PC-9 (cell line): ENCODE data around the gene PALM. TPM values are rescaled to one million over a fixed set of nuclear protein-coding genes. Genes with fewer than 3 reads are reported as not detected.
A peak's percentile ranks its signal among the peaks of the same experiment; 100 is the strongest.

Source experiments
- BruUV-seq: library from RNA; stranded (reverse); fragments of 400-500 nt; replicated peaks from 2 replicates; lab custom pipeline; 2021; lab: Mats Ljungman, UMichigan
- CTCF ChIA-PET: fragments of 300-600 bp; sonication (Branson Sonifier 250); formaldehyde crosslinking; loops from one replicate; lab custom pipeline; 2022; ENCODE audit warnings: antibody characterized with exemption; lab: Charles Lee
- POLR2A ChIA-PET: fragments of 300-600 bp; sonication (Branson Sonifier 250); formaldehyde crosslinking; loops from one replicate; lab custom pipeline; 2022; ENCODE audit warnings: antibody characterized with exemption; ENCODE audit not compliant: unreplicated experiment; lab: Charles Lee
- DNase-seq, 2 experiments: peaks; one replicate each; pipeline versions ENCODE4 v3.0.0 to v3.0.0-alpha.2; 2015 to 2022; ENCODE audit warnings: mixed read lengths in 1 of 2
- H2AFZ ChIP-seq: fragments of 200-600 bp; sonication (generic); 2 replicates; pipeline ENCODE4 v1.8.1; 2017; ENCODE audit warnings: antibody characterized with exemption
- H3F3A ChIP-seq: fragments of 200-600 bp; sonication (generic); 2 replicates; pipeline ENCODE4 v1.8.1; 2017; ENCODE audit warnings: antibody characterized with exemption, mild to moderate bottlenecking, low read depth; ENCODE audit not compliant: insufficient read depth
- H3K27ac ChIP-seq: fragments of 200-600 bp; sonication (generic); 2 replicates; pipeline ENCODE4 v1.6.1; 2016; ENCODE audit warnings: mixed run types
- H3K27me3 ChIP-seq: fragments of 200-600 bp; sonication (generic); 2 replicates; pipeline ENCODE4 v1.6.1; 2016; ENCODE audit warnings: low read depth, mixed run types; ENCODE audit not compliant: insufficient read depth
- H3K36me3 ChIP-seq: fragments of 200-600 bp; sonication (generic); 2 replicates; pipeline ENCODE4 v1.6.1; 2016; ENCODE audit warnings: low read depth, mixed run types
- H3K4me1 ChIP-seq: fragments of 200-600 bp; sonication (generic); replicated peaks from 2 replicates; pipeline ENCODE4 v1.6.1; 2016; ENCODE audit warnings: mixed run types; ENCODE audit not compliant: insufficient read depth
- H3K4me2 ChIP-seq: fragments of 200-600 bp; sonication (generic); 2 replicates; pipeline ENCODE4 v1.6.1; 2017; ENCODE audit warnings: mixed run types
- H3K4me3 ChIP-seq: fragments of 200-600 bp; sonication (generic); 2 replicates; pipeline ENCODE4 v1.6.1; 2016; ENCODE audit warnings: mixed run types
- H3K79me2 ChIP-seq: fragments of 200-600 bp; sonication (generic); 2 replicates; pipeline ENCODE4 v1.6.1; 2017; ENCODE audit warnings: low read depth, mixed run types
- H3K9me2 ChIP-seq: fragments of 200-600 bp; sonication (generic); 2 replicates; pipeline ENCODE4 v1.8.1; 2017; ENCODE audit warnings: mild to moderate bottlenecking; ENCODE audit not compliant: insufficient read depth
- H3K9me3 ChIP-seq: fragments of 200-600 bp; sonication (generic); 2 replicates; pipeline ENCODE4 v1.8.1; 2016; ENCODE audit warnings: low read depth; ENCODE audit not compliant: insufficient read depth
- H4K20me1 ChIP-seq: fragments of 200-600 bp; sonication (generic); 2 replicates; pipeline ENCODE4 v1.8.1; 2017; ENCODE audit not compliant: insufficient read depth
- EZH2 ChIP-seq: fragments of 200-600 bp; sonication (generic); IDR thresholded peaks from 2 replicates; pipeline ENCODE4 v1.8.0; 2017; ENCODE audit warnings: antibody characterized with exemption, low read depth
- intact Hi-C: fragments of 100-400 bp; cut with micrococcal nuclease; formaldehyde crosslinking; loops from one replicate; pipeline ENCODE4 v1.10.0; 2022; ENCODE audit not compliant: unreplicated experiment
- total RNA-seq: library from RNA; stranded (reverse); gene quantifications from 2 replicates; pipeline ENCODE4 v1.2.3, GENCODE V29; 2021
- TF ChIP-seq, protein P1 (sequence below): fragments of 200-600 bp; sonication (generic); conservative IDR thresholded peaks from 2 replicates; pipeline ENCODE4 v1.6.1; 2017; ENCODE audit warnings: mixed run types, antibody characterized with exemption, mild to moderate bottlenecking, moderate library complexity

Gene PALM
- total RNA-seq, 1 experiment from 2014 or later: 1.8 TPM

DNA sequence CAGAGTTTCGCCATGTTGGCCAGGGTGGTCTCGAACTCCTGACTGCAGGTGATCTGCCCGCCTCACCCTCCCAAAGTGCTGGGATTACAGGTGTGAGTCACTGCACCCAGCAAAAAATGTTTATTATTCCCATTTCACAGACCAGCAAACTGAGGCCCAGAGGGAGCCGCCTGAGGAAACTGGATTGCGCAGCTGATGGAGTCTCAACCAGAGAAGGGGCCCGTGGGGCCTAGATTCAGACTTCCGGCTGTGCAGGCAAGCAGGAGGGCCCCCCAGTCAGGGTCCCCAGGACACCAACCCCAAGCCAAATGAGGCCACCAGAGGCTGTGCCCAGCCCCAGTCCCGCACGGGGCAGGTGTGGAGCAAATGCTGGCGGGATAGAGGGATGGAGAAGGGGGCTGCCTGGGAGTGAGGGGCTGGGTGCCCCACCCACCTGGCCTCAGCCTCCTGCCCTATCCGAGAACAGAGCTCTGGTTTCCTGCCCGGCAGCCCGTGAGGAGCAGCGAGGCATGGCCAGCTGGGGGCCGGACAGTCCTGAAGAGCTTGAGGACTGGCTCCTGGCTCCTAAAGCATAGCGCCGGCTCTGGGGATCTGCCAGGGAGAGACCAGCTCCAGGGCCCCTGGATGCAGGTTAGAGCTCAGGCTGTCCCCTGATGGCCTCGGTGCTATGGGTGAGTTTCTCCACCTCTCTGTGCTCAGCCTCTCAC is 64.1 kb downstream of the PALM start:
- no peak overlapping the region for H3K27ac ChIP-seq

GRCh38 chr19:776549-776948 is 67.8 kb downstream of the PALM start:
- H3K4me2 ChIP-seq: no peak overlapping the region
- H4K20me1 ChIP-seq: no peaks in the 10 kb centered on the region
- H3K4me3 ChIP-seq: no peak overlapping the region
- H3K79me2 ChIP-seq: no peaks in the 10 kb centered on the region
- no peak overlapping the region for H3K27ac ChIP-seq
- no peaks in the 10 kb centered on the region for H3K9me3 ChIP-seq
- H3K9me2 ChIP-seq: no peaks in the 10 kb centered on the region
- DNase-seq: no peak
- H3K36me3 ChIP-seq: no peaks in the 10 kb centered on the region
- ChIA-PET POLR2A (no interaction called here), CTCF (no interaction called here)
- H2AFZ ChIP-seq: no peak overlapping the region
- BruUV-seq: no TSS peak
- TF ChIP-seq EZH2: no peak
- TF ChIP-seq, protein P1, sequence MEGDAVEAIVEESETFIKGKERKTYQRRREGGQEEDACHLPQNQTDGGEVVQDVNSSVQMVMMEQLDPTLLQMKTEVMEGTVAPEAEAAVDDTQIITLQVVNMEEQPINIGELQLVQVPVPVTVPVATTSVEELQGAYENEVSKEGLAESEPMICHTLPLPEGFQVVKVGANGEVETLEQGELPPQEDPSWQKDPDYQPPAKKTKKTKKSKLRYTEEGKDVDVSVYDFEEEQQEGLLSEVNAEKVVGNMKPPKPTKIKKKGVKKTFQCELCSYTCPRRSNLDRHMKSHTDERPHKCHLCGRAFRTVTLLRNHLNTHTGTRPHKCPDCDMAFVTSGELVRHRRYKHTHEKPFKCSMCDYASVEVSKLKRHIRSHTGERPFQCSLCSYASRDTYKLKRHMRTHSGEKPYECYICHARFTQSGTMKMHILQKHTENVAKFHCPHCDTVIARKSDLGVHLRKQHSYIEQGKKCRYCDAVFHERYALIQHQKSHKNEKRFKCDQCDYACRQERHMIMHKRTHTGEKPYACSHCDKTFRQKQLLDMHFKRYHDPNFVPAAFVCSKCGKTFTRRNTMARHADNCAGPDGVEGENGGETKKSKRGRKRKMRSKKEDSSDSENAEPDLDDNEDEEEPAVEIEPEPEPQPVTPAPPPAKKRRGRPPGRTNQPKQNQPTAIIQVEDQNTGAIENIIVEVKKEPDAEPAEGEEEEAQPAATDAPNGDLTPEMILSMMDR: no peak
- H3K4me1 ChIP-seq: peaks cover 11% of the 10 kb centered on the region
- no peaks in the 10 kb centered on the region for H3K27me3 ChIP-seq
- peaks cover 34% of the 10 kb centered on the region for H3F3A ChIP-seq
- intact Hi-C loops: no loop called here

More for the DNA sequence above, 64.1 kb downstream of the PALM start:
- Histone ChIP-seq H4K20me1 (no peaks in the 10 kb centered on the region), H2AFZ (no peak overlapping the region), H3K4me2 (no peak overlapping the region), H3K9me2 (no peaks in the 10 kb centered on the region), H3K4me1 (no peaks in the 10 kb centered on the region), H3K36me3 (no peaks in the 10 kb centered on the region), H3F3A (peaks cover 27% of the 10 kb centered on the region; the same call in 1 of the 2 replicates), H3K27me3 (no peaks in the 10 kb centered on the region), H3K9me3 (no peaks in the 10 kb centered on the region), H3K79me2 (no peaks in the 10 kb centered on the region), H3K4me3 (no peak overlapping the region)
- POLR2A ChIA-PET: no interaction called here
- peak in 1 of 2 experiments; percentile 49 for DNase-seq
- TF ChIP-seq, protein P1: no peak
- no peak for TF ChIP-seq EZH2
- CTCF ChIA-PET: interaction anchor here (0.7 kb wide), 1 partner anchor 102 kb away, joined by 5 read pairs; no protein-coding TSS in a partner anchor
- BruUV-seq: no TSS peak
- intact Hi-C loops: no loop called here

GRCh38 chr19:778910-779653 is 70.3 kb downstream of the PALM start:
- Histone ChIP-seq H2AFZ (no peak overlapping the region), H3K4me3 (no peak overlapping the region), H3K4me2 (peak overlapping the region; percentile 50), H4K20me1 (no peaks in the 10 kb centered on the region), H3K4me1 (peaks cover 32% of the 10 kb centered on the region), H3K79me2 (peaks cover 14% of the 10 kb centered on the region), H3K9me3 (no peaks in the 10 kb centered on the region), H3K27ac (peak overlapping the region; percentile 62), H3K27me3 (no peaks in the 10 kb centered on the region), H3K9me2 (no peaks in the 10 kb centered on the region), H3F3A (peaks cover 33% of the 10 kb centered on the region), H3K36me3 (no peaks in the 10 kb centered on the region)
- ChIA-PET POLR2A (no interaction called here), CTCF (no interaction called here)
- DNase-seq: peak; percentile 64 to 87
- BruUV-seq: no TSS peak
- TF ChIP-seq, protein P1: no peak
- TF ChIP-seq EZH2: no peak
- intact Hi-C loops: no loop called here
